Stimulated activated CD4-positive, alpha-beta T cell treated with anti-CD3 and anti-CD28 coated beads, Interleukin-2, amount 100 ng/mL, for 24 hours (primary cell): ENCODE results near the gene SPATA20.

Experiments used
- DNase-seq, 2 donors: peaks; one replicate each; pipeline ENCODE4 v3.0.0-alpha.2; 2020

Gene SPATA20

DNA sequence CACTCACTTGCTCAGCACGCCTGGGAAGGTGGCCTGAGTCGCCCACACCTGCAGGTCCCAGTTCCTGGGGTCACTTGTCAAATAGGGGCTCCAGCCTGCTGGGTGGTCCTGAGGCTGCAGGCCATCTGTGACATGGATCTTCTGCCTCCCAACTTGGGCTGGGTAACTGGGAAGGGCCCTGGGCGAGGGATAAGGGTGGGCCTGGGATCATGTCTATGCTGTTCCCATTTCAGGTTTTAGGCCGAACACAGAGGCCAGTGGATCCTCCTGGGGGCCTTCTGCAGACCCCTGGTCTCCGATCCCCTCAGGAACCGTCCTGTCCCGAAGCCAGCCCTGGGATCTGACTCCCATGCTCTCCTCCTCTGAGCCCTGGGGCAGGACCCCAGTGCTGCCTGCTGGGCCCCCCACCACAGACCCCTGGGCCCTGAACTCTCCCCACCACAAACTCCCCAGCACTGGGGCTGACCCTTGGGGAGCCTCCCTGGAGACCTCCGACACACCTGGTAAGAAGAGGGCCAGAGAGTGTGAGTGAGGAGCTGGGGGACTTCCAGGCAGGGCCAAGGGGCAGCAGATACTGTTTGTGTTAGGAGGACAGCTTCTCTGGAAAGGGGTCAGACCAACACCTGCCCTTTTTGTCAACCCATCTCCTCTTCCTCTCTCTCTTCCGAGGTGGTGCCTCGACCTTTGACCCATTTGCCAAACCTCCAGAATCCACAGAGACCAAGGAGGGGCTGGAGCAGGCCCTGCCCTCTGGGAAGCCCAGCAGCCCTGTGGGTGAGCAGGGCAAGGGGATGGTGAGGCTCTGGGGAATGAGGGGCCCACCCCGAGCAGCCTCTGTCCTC, 6.2 kb upstream of the SPATA20 start:
- no peak for DNase-seq

DNA sequence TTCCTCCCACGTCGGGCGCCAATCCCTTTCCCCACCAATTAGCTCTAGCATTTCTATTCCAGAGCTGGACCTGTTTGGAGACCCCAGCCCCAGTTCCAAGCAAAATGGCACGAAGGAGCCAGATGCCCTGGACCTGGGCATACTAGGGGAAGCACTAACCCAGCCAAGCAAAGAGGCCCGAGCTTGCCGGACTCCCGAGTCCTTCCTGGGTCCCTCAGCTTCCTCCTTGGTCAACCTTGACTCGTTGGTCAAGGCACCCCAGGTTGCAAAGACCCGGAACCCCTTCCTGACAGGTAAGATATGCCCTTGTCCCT, 5.6 kb upstream of the SPATA20 start:
- DNase-seq: no peak

DNA sequence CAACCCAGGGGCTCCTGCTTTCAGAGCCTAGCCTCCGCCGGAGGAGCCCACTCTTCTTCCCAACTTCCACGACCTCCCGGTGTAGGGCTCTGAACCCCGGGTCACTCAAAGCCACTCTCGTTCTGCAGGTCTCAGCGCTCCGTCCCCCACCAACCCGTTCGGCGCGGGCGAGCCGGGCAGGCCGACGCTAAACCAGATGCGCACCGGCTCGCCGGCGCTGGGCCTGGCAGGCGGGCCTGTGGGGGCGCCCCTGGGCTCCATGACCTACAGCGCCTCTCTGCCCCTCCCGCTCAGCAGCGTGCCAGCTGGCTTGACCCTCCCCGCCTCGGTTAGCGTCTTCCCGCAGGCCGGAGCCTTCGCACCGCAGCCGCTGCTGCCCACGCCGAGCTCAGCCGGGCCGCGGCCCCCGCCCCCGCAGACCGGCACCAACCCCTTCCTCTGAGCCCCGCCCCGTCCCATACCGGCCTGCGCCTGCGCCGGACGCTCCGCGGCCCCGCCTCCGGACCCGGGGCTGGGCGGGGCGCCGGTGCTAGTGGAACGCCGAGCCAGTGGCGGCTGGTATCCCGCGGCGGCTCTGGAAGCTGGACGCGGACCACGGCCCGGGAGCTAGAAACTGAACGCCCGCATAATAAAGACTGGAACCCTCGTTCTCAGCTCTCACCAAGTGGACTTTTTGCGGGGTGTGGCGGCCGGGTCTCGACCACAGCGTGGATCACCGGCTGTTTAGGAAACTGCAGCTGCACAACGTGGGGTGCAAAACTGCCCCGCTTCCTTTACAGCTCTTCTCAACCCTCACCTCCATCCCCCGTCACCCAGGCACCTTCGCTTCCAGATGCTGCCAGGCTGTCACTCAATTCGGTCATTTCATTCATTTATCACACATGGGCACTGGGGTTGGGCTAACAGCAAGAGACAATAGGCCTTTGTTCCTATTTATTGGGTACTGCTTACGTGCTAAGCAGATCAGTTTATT, 5.0 kb upstream of the SPATA20 start:
- DNase-seq: peak; percentile 87 to 91

DNA sequence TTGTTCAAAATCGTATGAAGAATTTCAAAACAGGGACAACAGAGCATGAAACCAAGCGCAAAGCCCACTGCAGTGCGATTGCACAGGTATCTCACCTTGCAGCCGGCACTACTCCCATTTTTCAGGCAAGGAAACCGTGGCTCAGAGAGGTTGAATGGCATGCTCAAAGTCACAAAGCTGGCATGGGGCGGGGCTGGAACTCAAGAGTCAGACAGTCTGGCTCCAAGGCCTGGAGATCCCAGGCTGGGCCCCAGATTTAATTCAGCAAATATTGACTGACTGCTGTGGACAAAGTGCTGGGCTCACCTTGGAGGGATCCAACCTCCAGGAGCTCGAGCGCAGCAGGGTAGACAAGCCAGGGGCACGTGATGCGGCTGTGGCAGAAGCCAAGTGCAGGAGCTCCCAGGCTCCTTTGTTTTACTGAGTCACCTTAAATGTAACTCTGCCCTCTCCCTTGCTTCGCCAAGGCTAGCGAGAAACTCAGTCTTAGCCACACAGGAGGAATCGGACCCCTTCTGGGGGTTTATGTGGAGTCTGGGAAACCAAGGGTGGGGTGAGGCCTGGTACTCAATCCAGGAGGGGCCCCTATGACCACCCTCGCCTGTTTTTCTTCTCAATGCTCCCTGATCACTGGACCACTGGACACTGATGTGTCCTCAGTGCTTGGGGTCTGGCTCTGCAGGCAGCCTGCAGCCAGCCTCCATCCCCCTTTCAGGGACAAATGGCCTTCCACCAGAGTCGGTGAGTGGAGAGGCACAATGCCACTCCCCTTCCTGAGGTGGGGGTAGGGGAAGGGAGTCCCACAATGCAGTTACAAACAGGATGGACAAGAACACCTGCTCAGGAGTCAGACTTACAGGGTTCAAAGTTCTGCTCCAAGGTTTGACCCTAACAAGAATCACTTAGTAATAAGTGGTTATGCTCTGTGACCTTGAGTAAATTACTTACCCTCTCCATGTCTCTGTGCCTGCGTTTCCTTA, 3.9 kb upstream of the SPATA20 start:
- no peak for DNase-seq

DNA sequence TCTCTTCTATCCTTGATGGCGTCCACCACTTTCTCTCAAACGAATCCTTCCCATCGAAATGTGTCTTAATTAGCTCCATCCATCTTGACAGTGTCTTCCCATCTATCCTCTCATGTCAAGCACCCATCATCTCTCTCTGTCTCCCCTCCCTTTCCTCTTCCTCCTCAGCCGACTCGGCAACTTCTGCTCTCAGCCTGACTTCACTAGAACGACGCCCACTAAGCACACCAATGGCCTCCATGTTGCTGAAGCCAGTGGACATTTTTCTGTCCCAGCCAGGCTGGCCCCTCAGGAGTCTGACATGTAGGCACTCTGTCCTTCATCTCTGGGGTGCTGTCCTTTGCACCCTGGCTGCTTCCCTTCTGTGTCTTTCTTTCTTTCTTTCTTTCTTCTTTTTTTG, 2.5 kb upstream of the SPATA20 start:
- no peak for DNase-seq

DNA sequence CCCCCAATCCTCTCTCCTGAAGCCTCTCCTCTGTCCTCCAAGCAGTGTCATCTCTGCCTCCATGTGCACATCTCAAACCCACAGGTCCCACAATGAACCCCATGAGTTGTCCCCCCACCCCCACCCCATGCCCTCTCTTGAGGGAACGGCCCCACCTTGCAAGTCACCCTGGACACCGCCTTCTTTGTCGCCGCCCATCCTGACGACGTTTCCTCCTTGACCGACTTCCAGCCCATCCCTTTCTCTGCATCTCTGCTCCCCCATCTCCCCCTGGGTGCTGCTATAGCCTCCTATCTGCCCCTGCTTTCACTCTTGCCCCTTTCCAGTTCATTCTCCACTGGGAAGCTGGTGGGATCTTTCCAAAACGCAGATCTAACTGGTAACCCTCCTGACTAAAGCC, 1.7 kb upstream of the SPATA20 start:
- no peak for DNase-seq

DNA sequence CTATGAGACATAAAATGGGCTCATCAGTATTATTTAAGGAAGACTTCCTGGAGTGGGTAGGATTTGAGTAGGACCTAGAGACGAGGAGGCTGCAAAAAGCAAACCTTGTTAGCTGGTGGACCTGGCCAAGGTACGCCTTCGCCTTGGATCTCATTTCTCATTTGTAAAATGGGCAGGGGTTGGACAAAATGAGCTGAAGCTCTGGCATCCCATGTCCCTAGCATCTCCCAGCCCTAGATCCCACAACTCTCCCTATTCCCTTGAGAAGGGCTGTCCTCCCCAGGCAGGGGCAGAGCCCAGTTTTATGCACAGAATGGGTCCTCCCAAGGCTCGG, 306 bp upstream of the SPATA20 start:
- DNase-seq: no peak

DNA sequence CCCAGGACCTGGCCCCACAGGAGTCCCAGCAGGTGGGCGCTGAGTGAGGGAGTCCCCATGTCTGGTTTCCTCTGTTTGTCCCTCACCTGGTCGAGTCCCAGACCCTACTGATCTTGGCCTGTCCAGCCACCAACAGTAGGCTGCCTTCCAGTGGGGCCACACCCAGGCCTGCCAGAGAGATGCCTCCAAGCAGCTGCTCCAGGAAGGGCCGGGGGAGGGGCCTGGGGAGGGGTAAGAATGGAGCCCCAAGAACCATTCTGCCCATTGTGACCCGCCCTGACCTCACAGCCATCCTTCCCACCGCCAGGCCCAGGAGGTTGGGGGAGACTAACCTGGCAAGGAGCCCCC, 736 bp downstream of the SPATA20 start:
- no peak for DNase-seq

DNA sequence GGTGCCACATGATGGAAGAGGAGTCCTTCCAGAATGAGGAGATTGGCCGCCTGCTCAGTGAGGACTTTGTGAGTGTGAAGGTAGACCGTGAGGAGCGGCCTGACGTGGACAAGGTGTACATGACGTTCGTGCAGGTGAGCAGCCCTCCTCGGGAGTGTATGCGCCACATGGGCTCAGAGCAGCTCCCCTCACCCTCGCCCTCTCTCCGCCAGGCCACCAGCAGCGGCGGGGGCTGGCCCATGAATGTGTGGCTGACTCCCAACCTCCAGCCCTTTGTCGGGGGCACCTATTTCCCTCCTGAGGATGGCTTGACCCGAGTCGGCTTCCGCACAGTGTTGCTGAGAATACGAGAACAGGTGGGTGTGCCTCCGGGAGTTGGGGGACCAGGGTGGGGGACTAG, 1.9 kb downstream of the SPATA20 start:
- DNase-seq: no peak

DNA sequence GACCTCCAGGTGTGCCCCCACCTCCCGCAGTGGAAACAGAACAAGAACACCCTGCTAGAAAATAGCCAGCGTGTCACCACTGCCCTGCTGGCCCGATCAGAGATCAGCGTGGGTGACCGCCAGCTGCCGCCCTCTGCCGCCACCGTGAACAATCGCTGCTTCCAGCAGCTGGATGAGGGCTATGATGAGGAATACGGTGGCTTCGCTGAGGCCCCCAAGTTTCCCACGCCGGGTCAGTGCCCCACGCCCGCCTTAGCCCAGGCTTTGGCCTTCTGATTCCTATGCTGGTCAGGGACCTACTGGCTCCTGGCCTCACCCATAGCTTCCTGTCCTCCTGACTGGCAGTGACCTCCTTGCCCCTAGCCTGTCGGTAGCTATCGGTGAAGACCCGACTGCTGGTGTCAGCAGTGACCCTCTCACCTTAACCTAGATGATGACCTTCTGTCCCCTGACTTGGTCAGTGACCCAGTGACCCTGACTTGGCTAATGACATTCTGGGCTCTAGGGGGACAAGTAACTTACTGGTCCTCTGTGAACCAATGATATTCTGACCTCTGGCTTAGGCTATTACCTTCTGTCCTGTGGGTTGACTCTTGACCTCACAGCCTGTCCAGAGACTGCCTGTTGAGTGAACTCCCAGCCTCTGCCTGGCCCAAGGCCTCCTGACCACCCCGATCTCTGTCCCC, 2.4 kb downstream of the SPATA20 start:
- no peak for DNase-seq

DNA sequence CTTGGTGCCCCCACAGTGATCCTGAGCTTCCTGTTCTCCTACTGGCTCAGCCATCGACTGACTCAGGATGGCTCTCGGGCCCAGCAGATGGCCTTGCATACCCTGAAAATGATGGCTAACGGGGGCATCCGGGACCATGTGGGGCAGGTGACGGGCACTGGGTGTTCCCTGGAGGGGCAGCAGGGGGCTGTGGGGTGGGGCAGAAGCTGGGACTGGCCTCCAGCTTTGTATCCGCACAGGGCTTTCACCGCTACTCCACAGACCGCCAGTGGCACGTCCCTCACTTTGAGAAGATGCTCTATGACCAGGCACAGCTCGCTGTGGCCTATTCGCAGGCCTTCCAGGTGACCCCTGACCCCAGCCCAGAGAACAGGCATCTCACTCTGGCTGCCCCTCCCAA, 3.0 kb downstream of the SPATA20 start:
- DNase-seq: no peak

DNA sequence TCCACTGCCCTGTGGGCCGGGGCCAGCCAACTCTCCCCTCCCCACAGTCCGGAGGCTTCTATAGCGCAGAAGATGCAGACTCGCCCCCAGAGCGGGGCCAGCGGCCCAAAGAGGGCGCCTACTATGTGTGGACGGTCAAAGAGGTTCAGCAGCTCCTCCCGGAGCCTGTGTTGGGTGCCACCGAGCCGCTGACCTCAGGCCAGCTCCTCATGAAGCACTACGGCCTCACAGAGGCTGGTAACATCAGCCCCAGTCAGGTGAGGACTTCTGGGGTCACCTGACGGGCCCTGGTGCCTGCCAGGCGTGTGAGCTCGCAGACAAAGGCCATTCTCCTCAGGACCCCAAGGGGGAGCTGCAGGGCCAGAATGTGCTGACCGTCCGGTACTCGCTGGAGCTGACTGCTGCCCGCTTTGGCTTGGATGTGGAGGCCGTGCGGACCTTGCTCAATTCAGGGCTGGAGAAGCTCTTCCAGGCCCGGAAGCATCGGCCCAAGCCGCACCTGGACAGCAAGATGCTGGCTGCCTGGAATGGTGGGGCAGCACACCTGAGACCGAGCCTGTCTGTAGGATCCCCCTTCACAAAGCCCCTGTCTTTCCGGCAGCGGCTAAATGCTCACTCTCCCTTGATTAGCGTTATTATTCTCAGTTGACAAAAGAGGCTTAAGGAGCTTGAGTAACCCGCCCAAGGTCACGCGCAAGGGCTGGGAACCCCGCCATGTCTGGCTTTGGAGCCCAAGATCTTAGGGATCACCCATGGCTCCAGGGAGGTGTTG, 3.9 kb downstream of the SPATA20 start:
- no peak for DNase-seq

DNA sequence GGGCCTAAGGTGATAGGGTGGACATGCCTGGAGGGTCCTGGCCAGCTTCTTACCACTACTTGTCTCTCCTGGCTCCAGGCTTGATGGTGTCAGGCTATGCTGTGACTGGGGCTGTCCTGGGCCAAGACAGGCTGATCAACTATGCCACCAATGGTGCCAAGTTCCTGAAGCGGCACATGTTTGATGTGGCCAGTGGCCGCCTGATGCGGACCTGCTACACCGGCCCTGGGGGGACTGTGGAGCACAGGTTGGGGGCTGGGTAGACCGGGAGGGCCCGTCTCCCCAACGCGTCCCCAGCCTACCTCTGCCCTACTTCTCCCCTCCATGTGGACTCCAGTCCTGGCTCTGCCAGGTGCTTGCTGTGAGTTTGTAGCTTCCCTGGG, 4.5 kb downstream of the SPATA20 start:
- no peak for DNase-seq

DNA sequence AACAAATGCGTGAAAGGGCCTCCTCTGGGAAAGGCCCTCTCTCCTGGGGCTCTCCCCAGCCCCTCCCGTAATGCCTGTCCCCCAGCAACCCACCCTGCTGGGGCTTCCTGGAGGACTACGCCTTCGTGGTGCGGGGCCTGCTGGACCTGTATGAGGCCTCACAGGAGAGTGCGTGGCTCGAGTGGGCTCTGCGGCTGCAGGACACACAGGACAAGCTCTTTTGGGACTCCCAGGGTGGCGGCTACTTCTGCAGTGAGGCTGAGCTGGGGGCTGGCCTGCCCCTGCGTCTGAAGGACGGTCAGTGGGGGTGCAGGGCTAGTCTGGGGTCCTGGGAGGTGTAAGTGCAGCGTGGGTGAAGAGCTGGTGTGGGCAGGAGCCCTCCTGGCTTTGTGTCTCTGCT, 4.9 kb downstream of the SPATA20 start:
- DNase-seq: no peak

DNA sequence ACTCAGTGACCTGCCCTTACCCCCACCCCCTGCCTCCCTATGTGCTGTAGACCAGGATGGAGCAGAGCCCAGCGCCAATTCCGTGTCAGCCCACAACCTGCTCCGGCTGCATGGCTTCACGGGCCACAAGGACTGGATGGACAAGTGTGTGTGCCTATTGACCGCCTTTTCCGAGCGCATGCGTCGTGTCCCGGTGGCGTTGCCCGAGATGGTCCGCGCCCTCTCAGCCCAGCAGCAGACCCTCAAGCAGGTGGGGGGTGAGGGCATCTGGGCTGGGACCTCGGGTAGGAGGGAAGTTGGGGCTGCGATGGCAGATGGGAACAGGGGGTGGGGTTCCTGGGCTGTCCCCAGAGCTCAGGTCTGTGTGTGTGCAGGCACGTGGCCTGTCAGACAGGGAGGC, 7.2 kb downstream of the SPATA20 start:
- DNase-seq: no peak

DNA sequence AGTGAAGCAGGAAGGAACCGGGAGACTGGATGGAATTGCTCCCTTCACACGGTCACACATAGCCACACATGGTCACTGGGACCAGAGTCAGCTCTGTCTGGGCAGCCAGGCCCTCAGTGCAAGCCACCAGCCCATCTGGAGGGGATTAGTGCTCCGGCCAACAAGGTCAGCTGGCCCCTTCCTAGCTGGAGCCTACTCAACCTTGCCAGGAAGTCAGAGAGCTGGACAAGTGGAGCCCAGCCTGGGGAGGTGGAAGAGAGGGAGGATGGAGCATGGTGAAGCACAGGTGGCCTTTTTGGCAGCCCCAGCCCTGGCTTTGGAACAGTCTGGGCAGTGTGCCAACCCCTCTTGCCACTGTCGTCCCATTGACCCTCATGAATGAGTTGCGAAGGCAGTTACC, 9.8 kb downstream of the SPATA20 start:
- no peak for DNase-seq

DNA sequence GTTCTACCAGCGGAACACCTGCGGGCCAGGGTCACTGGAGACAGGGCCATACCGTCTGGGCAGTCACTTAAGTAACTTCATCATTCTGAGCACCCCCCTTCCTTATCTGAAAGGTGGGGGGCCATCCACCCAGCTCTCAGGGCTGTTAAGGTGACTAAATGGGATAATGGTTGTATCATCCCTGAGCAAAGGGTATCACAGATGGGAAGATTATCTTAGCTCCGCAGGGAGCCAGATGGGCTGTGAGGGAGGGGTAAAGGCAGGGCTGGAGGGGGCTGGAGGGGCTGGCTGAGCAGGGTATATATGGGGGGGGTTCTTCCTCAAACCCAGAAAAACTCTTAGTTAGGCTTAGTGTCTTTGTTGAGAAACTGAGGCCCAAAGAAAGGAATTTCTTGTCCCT, 10.7 kb downstream of the SPATA20 start:
- DNase-seq: no peak

DNA sequence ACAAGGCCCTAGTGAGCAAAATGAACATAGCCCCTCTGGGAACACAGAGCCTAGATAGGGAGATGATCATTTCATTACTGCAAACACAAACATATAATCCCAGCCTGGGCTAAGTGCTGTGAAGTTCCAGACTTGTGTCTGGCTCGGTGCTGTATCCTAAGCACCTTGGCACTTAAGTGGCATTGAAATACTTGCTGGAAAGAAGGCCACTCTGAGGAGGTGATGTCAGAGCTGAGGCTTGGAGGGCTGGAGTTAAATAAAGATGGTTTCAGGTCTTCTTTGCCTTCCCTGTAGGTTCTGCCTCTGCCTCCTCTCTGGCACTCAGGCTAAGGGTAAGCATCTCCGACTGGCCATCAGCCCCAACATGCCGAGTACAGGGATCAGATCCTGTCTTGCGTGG, 11.1 kb downstream of the SPATA20 start:
- no peak for DNase-seq

DNA sequence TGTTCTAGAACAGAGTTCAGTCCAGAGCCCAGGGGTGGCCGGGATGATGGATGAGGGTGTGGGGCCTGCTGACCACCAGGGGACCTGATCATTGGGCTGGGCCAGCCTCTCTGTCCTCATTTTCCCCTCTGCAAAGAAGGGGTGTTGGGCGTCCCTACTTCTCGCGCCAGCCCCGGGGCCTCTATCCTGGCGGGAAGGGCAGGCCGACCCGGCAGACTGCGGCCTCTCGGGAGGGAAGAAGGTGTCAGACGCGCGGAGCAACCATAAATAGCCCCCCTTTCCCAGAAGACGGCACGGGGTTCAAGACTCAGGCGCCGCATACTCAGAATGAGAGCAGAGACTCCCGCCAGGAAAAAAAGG, 11.6 kb downstream of the SPATA20 start:
- DNase-seq: no peak

DNA sequence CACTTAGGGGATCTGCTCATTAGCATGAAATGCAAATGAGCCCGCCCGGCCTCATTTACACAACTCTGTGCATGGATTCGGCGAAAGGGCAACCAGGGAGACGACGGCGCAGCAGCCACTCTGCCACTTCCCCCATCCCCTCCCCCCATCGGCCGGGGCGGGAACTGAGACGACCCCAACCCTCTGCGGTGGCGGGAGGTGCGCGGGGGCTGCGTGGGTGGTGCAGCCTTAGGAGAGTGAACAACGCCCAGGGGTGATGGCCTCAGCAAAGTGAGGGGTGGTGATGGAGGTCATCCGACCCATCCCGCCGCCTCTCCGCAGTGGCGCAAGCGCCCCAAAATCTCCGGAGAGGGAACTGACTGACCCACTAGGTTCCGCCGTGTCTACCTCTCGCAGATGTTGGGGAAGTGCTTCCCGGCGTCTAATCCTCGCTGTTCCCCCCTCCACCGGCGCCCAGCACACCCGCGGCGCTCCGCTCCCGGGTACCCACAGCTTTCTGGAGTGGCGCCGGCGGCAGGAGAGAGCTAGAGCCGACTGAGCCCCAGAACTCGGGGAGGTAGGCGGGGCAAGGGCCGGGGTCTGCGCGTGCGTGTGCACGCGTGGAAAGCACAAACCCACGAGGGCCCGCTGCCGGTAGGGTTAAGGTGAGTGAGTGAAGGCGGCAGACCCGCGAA, 12.1 kb downstream of the SPATA20 start:
- DNase-seq: peak in 1 of 2 donors; percentile 46

DNA sequence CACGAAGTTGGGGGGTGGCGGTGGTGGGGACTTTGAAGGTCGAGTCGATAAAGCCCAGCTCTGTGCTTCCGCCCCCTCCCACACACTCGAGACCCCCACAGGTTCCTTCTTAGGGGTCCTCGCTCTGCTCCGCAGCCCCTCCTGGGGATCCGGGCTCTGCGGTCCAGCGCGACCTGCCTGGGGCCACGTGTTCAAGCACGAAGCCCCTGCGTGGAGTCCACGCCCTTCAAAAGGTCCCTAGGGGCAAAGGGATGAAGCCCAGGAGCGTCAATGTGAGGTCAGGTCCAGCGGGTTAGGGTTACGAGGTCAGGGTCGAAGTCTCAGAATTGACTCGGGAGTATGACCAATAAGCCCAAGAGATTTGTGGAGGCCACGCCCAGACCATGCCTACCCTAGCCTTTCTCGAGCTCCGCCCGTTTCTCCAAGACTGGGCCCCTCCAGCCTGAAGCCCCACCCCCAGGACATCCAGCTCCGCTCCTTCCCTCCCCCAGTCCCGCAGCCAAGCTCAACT, 12.8 kb downstream of the SPATA20 start:
- peak; percentile 35 to 53 for DNase-seq
